NCI-H2196 (cell line): ENCODE data around the gene LNX2.
A peak's percentile ranks its signal among the peaks of the same experiment; 100 is the strongest.

Experiments
- DNase-seq: peaks from one replicate; lab custom pipeline; 2025; ENCODE audit not compliant: unreplicated experiment; lab: John Stamatoyannopoulos, UW

LNX2 gene

GRCh38 chr13:27620377-27621115 lies at the start of gene LNX2:
Gene LNX2 (minus strand): TSS chr13:27620529. CDS start chr13:27581703, 38,826 bp downstream.
- DNase-seq: peak; percentile 88

- no peak for DNase-seq
Measured at GRCh38 chr13:27667946-27668345, 47.6 kb upstream of the LNX2 start.

GRCh38 chr13:27666951-27667350 lies 46.6 kb upstream of the LNX2 start:
- DNase-seq: no peak

GRCh38 chr13:27665761-27666160 lies 45.4 kb upstream of the LNX2 start:
- no peak for DNase-seq

GRCh38 chr13:27665333-27665732 lies 45.0 kb upstream of the LNX2 start:
- DNase-seq: no peak

- DNase-seq: no peak
Measured at GRCh38 chr13:27663947-27664346, 43.6 kb upstream of the LNX2 start.

- DNase-seq: no peak
Measured at GRCh38 chr13:27662738-27663470, 42.6 kb upstream of the LNX2 start.

- DNase-seq: no peak
Measured at GRCh38 chr13:27661017-27661416, 40.7 kb upstream of the LNX2 start.

- DNase-seq: no peak
Measured at GRCh38 chr13:27660511-27660910, 40.2 kb upstream of the LNX2 start.

GRCh38 chr13:27659145-27659865 lies 39.0 kb upstream of the LNX2 start:
- DNase-seq: no peak

- DNase-seq: no peak
Measured at GRCh38 chr13:27658546-27658945, 38.2 kb upstream of the LNX2 start.

GRCh38 chr13:27657724-27658123 lies 37.4 kb upstream of the LNX2 start:
- no peak for DNase-seq

GRCh38 chr13:27654816-27655215 lies 34.5 kb upstream of the LNX2 start:
- DNase-seq: no peak

GRCh38 chr13:27654059-27654458 lies 33.7 kb upstream of the LNX2 start:
- DNase-seq: no peak

GRCh38 chr13:27650312-27650711 lies 30.0 kb upstream of the LNX2 start:
- DNase-seq: no peak

GRCh38 chr13:27644302-27644701 lies 24.0 kb upstream of the LNX2 start:
- DNase-seq: no peak

GRCh38 chr13:27643334-27644132 lies 23.2 kb upstream of the LNX2 start:
- DNase-seq: no peak

- no peak for DNase-seq
Measured at GRCh38 chr13:27641711-27642502, 21.6 kb upstream of the LNX2 start.

GRCh38 chr13:27639186-27639585 lies 18.9 kb upstream of the LNX2 start:
- DNase-seq: no peak

- DNase-seq: no peak
Measured at GRCh38 chr13:27638521-27638920, 18.2 kb upstream of the LNX2 start.
